Suprapubic skin (tissue), 4 donors: ENCODE measurements around the gene PLEKHD1.

Experiments used
- CTCF ChIP-seq, 2 donors: fragments of 200-600 bp in 1 of 2; fragments of 450-650 bp in 1 of 2; sonication (generic) in 1 of 2; IDR thresholded peaks; one replicate each; pipeline ENCODE4 v1.5.1; 2016 to 2019; ENCODE audit warnings: antibody characterized with exemption in 2 of 2, mild to moderate bottlenecking in 1 of 2, moderate library complexity in 1 of 2
- POLR2A ChIP-seq, 2 donors: fragments of 450-650 bp; IDR thresholded peaks; one replicate each; pipeline ENCODE4 v1.6.1; 2017; ENCODE audit warnings: antibody characterized with exemption in 2 of 2, mild to moderate bottlenecking in 2 of 2, moderate library complexity in 2 of 2
- POLR2AphosphoS5 ChIP-seq, 3 donors: sonication (generic); formaldehyde crosslinking; IDR thresholded peaks; one replicate each; pipeline ENCODE4 v1.6.1; 2017; ENCODE audit warnings: antibody characterized with exemption in 3 of 3

GRCh38 chr14:69471916-69472315 is 12.6 kb upstream of the PLEKHD1 start:
- no peak for TF ChIP-seq CTCF (IDR thresholded peaks at IDR 0.05)
- TF ChIP-seq POLR2A (IDR thresholded peaks at IDR 0.05) = no peak
- TF ChIP-seq POLR2AphosphoS5 (IDR thresholded peaks at IDR 0.05) = no peak
